CD4-positive, alpha-beta T cell (primary cell): ENCODE data around the gene SETX. TPM values are rescaled to one million over a fixed set of nuclear protein-coding genes. Genes with fewer than 3 reads are reported as not detected.

Source experiments
- ATAC-seq: fragments of 200-7000 bp; cut with Tn5 transposase; one replicate; pipeline ENCODE4 v1.10.0; 2022; ENCODE audit warnings: mild to moderate bottlenecking; ENCODE audit not compliant: poor library complexity
- CTCF ChIA-PET: fragments of 350-600 bp; sonication (Branson Sonifier 250); formaldehyde crosslinking; loops from one replicate; lab custom pipeline; 2021; ENCODE audit warnings: antibody characterized with exemption, inconsistent platforms; lab: Charles Lee
- POLR2A ChIA-PET: fragments of 350-600 bp; sonication (Branson Sonifier 250); formaldehyde crosslinking; loops from one replicate; lab custom pipeline; 2021; ENCODE audit warnings: antibody characterized with exemption, inconsistent platforms; lab: Charles Lee
- DNase-seq, 14 experiments: peaks; one replicate each; pipeline ENCODE4 v3.0.0-alpha.2; 2013 to 2020; ENCODE audit warnings: mixed read lengths in 2 of 14
- H3K27ac ChIP-seq, 2 donors: one replicate each; pipeline versions ENCODE4 v1.5.1 to v1.7.0; 2013; ENCODE audit warnings: low read length in 2 of 2, low read depth in 1 of 2, mild to moderate bottlenecking in 1 of 2
- H3K27me3 ChIP-seq, 2 experiments: 1 replicate in 1 of 2; 2 replicates in 1 of 2; pipeline versions ENCODE4 v1.6.1 to v1.7.0; 2013; ENCODE audit warnings: low read length in 2 of 2, control low read depth in 1 of 2, mild to moderate bottlenecking in 1 of 2, moderate library complexity in 1 of 2; ENCODE audit not compliant: insufficient read depth in 2 of 2, control insufficient read depth in 1 of 2
- H3K36me3 ChIP-seq: one replicate; pipeline ENCODE4 v1.6.1; 2013; ENCODE audit warnings: low read length, control low read depth; ENCODE audit not compliant: insufficient read depth
- H3K4me1 ChIP-seq: one replicate; pipeline ENCODE4 v1.6.1; 2013; ENCODE audit warnings: low read length, control low read depth; ENCODE audit not compliant: insufficient read depth
- H3K4me3 ChIP-seq: one replicate; pipeline ENCODE4 v1.5.1; 2013; ENCODE audit warnings: mild to moderate bottlenecking, low read length, moderate library complexity
- H3K9me3 ChIP-seq, 2 experiments: 1 replicate in 1 of 2; 2 replicates in 1 of 2; pipeline versions ENCODE4 v1.6.1 to v1.7.0; 2013; ENCODE audit warnings: low read length in 2 of 2, mild to moderate bottlenecking in 2 of 2, control low read depth in 1 of 2, moderate library complexity in 1 of 2; ENCODE audit not compliant: control insufficient read depth in 1 of 2, insufficient read depth in 1 of 2
- H3K27ac Mint-ChIP-seq: one replicate; pipeline ENCODE4 v1.8.0; 2020; ENCODE audit warnings: mixed read lengths
- H3K27me3 Mint-ChIP-seq: one replicate; pipeline ENCODE4 v1.8.0; 2021; ENCODE audit warnings: mixed read lengths
- H3K36me3 Mint-ChIP-seq: one replicate; pipeline ENCODE4 v1.8.0; 2021; ENCODE audit warnings: low read depth, mixed read lengths
- H3K4me1 Mint-ChIP-seq: one replicate; pipeline ENCODE4 v1.8.0; 2021; ENCODE audit warnings: low read depth, mixed read lengths
- H3K4me3 Mint-ChIP-seq: one replicate; pipeline ENCODE4 v1.8.0; 2020; ENCODE audit warnings: mild to moderate bottlenecking, mixed read lengths
- H3K9me3 Mint-ChIP-seq: one replicate; pipeline ENCODE4 v1.8.0; 2020; ENCODE audit warnings: mixed read lengths
- intact Hi-C, 2 experiments: fragments of 100-400 bp; cut with DNase I in 1 of 2; cut with micrococcal nuclease in 1 of 2; formaldehyde crosslinking; loops; one replicate each; pipeline versions ENCODE4 v1.15.1 to v1.9.0; 2023 to 2025; cut with DNase I, micrococcal nuclease
- total RNA-seq, 174 experiments: library from RNA in 2 of 174; stranded (reverse) in 2 of 174; gene quantifications; one replicate each; pipeline ENCODE4 v1.2.3 and lab custom pipeline; 2021 to 2026
- TF ChIP-seq, protein P1 (sequence below): fragments of 200-600 bp; IDR thresholded peaks from one replicate; pipeline ENCODE4 v1.8.0; 2022; ENCODE audit warnings: antibody characterized with exemption, mild to moderate bottlenecking

Gene SETX
- total RNA-seq, 2 experiments from 2014 or later: 36.1 to 37.7 TPM

DNA sequence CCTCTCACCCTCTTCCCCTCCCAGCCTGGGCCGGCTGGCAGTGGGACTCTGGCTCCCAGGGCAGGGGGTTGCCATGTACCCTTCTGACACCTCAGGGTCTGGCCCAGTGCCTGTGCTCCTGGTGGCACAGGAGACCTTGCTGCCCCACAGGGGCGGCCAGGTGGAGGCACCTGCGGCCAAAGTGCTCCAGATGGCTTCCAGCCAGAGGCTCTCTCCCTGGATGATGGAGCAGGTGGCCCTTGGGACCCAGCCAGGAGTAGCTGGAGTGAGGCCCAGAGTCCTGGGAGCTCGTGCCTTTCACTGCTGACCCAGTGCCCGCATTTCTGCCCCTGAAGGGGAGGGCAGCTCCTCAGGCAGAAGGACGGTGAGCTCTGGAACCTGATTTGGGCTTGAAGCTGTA lies 105.7 kb downstream of the SETX start:
- intact Hi-C loops: loop anchor here (10.0 kb wide), 2 partner anchors 106 to 654 kb away; partner anchors contain the start of gene SETX (in 1 of the 2)
- peaks cover 4% of the 10 kb centered on the region for H3K27me3 Mint-ChIP-seq
- Histone ChIP-seq H3K27ac (no peak overlapping the region), H3K4me3 (no peak overlapping the region), H3K27me3 (peaks cover 6 to 10% of the 10 kb centered on the region in 2 experiments), H3K36me3 (no peaks in the 10 kb centered on the region), H3K9me3 (no peaks in the 10 kb centered on the region), H3K4me1 (peaks cover 3% of the 10 kb centered on the region)
- H3K4me3 Mint-ChIP-seq: no peak overlapping the region
- H3K4me1 Mint-ChIP-seq: no peaks in the 10 kb centered on the region
- H3K9me3 Mint-ChIP-seq: no peaks in the 10 kb centered on the region
- ATAC-seq (no peak), DNase-seq (no peak)
- ChIA-PET CTCF (no interaction called here), POLR2A (no interaction called here)
- no peak overlapping the region for H3K27ac Mint-ChIP-seq
- no peaks in the 10 kb centered on the region for H3K36me3 Mint-ChIP-seq
- TF ChIP-seq, protein P1, sequence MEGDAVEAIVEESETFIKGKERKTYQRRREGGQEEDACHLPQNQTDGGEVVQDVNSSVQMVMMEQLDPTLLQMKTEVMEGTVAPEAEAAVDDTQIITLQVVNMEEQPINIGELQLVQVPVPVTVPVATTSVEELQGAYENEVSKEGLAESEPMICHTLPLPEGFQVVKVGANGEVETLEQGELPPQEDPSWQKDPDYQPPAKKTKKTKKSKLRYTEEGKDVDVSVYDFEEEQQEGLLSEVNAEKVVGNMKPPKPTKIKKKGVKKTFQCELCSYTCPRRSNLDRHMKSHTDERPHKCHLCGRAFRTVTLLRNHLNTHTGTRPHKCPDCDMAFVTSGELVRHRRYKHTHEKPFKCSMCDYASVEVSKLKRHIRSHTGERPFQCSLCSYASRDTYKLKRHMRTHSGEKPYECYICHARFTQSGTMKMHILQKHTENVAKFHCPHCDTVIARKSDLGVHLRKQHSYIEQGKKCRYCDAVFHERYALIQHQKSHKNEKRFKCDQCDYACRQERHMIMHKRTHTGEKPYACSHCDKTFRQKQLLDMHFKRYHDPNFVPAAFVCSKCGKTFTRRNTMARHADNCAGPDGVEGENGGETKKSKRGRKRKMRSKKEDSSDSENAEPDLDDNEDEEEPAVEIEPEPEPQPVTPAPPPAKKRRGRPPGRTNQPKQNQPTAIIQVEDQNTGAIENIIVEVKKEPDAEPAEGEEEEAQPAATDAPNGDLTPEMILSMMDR: no peak

DNA sequence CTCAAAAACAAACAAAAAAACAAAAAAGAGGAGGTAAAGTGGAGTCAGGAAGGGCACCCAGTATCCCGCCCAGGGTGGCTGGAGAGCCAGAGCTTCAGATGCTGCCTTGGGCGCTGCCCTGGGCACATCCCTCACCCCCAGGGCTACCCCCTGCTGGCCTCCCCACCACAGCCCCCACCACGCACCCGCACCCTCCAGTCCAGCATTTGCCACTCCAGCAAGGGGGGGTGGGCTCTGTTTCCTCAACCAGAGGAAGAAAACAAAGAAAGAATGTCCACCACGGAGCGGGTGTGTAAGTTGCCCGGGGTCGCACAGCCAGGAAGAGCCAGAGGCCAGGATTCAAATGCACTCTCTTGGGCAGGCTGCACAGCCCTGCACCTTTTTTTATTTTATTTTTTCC lies 106.8 kb downstream of the SETX start:
- no peaks in the 10 kb centered on the region for H3K36me3 ChIP-seq
- TF ChIP-seq, protein P1: no peak
- H3K4me1 ChIP-seq: peaks cover 7% of the 10 kb centered on the region
- Mint-ChIP-seq H3K9me3 (no peaks in the 10 kb centered on the region), H3K27me3 (peaks cover 4% of the 10 kb centered on the region), H3K4me1 (no peaks in the 10 kb centered on the region), H3K4me3 (no peak overlapping the region), H3K27ac (no peak overlapping the region), H3K36me3 (no peaks in the 10 kb centered on the region)
- ATAC-seq (no peak), DNase-seq (no peak)
- H3K27me3 ChIP-seq: peaks cover 6 to 10% of the 10 kb centered on the region in 2 experiments
- CTCF ChIA-PET: no interaction called here
- no peaks in the 10 kb centered on the region for H3K9me3 ChIP-seq
- H3K27ac ChIP-seq: no peak overlapping the region
- no peak overlapping the region for H3K4me3 ChIP-seq
- POLR2A ChIA-PET: no interaction called here
- intact Hi-C loops: loop anchor here (10.0 kb wide), 2 partner anchors 107 to 653 kb away; partner anchors contain the start of gene SETX (in 1 of the 2)

DNA sequence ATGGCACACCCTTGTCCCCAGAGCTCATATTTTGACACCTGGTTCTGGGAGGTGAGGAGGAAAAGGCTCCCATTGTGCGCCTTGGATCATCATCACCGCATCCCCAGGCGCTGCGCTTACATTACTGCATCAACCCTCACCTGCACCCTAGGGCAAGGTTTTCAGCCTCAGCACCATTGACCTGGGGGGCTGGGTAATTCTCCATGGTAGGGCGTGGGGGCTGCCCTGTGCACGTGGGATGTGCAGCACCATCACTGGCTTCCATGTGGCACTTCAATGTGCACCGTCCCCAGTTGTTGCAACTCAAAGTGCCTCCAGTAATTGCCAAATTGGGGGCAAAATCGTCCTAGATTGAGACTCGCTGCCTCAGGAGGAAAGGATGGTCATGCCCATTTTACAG lies 109.3 kb downstream of the SETX start:
- no peaks in the 10 kb centered on the region for H3K9me3 Mint-ChIP-seq
- no peak overlapping the region for H3K4me3 Mint-ChIP-seq
- Histone ChIP-seq H3K4me3 (no peak overlapping the region), H3K27ac (no peak overlapping the region), H3K36me3 (no peaks in the 10 kb centered on the region), H3K27me3 (peaks cover 6 to 10% of the 10 kb centered on the region in 2 experiments), H3K4me1 (peaks cover 19% of the 10 kb centered on the region), H3K9me3 (no peaks in the 10 kb centered on the region)
- TF ChIP-seq, protein P1: no peak
- POLR2A ChIA-PET: no interaction called here
- CTCF ChIA-PET: interaction anchor here (1.6 to 2.8 kb wide), 2 partner anchors 9 to 13 kb away, joined by 5 to 9 read pairs; no protein-coding TSS in a partner anchor
- peaks cover 8% of the 10 kb centered on the region for H3K27me3 Mint-ChIP-seq
- H3K4me1 Mint-ChIP-seq: peaks cover 14% of the 10 kb centered on the region
- H3K36me3 Mint-ChIP-seq: peaks cover 5% of the 10 kb centered on the region
- H3K27ac Mint-ChIP-seq: no peak overlapping the region
- no peak for DNase-seq
- no peak for ATAC-seq
- intact Hi-C loops: loop anchor here (10.0 kb wide), 2 partner anchors 109 to 651 kb away; partner anchors contain the start of gene SETX (in 1 of the 2)
